Central memory CD4-positive, alpha-beta T cell (primary cell): ENCODE results near the gene GRIK4.

Experiments used
- DNase-seq: peaks from one replicate; pipeline ENCODE4 v3.0.0; 2022

GRIK4 gene

DNA sequence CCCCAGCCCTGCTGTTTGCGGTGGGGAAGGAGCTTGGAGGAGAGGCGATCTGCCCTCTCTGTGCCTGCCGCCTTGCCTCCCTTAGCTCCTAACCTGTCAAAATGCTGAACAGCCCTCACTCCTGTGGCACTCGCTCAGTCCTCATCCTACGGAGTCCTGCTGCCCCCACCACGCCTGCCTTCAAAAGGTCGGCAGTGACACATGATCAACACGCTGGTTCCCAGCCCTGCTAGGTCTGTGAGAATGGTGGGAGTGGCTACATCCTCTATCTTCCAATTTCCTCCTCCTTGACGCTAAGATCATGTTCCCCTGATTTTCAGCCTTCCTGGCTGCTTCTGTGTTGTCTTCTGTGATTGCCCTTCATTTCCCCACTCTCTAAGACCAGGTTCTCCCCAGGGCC lies 392.1 kb downstream of the GRIK4 start:
- no peak for DNase-seq

DNA sequence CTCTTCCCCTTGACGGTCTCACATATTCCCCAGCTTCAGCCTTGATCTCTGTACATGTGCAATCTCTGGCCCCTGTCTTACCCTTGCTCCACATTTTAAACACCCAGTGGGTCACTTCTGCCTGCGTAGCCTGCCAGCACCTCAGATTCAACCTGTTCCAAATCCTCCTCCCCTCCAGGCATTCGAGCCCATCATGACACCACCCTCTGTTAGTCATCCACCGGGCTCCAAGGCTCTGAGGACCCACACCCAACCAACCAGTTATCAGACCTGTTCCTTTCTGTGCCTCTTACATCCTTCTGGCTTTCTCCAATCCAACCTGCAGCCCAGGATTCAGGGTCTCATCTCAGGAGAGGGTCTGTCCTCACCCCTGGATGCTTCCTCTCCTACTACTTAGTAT lies 392.6 kb downstream of the GRIK4 start:
- no peak for DNase-seq

DNA sequence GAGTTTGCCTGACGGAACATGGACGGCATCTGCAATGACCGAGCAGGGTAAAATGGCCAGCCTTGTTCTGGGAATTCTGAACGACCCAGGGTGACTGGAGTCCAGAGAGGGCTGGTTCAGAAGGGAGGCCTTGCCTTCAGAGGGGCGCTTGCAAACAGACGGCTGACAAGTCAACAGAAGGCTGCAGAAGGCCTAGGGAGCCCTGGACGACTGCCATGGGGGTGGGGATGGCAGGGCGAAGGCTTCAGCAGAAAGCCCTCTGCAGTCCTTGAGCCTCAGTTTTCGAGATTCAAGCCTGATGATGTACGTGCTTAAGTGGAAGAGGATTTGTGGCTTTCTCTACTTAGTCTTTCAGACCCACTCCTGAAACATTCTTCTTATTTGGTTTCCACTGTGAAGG lies 395.2 kb downstream of the GRIK4 start:
- no peak for DNase-seq

- DNase-seq = no peak
These were observed 396.4 kb downstream of the GRIK4 start for GRCh38 chr11:120907971-120908370.

- no peak for DNase-seq
These were observed 397.1 kb downstream of the GRIK4 start for GRCh38 chr11:120908461-120909181.

DNA sequence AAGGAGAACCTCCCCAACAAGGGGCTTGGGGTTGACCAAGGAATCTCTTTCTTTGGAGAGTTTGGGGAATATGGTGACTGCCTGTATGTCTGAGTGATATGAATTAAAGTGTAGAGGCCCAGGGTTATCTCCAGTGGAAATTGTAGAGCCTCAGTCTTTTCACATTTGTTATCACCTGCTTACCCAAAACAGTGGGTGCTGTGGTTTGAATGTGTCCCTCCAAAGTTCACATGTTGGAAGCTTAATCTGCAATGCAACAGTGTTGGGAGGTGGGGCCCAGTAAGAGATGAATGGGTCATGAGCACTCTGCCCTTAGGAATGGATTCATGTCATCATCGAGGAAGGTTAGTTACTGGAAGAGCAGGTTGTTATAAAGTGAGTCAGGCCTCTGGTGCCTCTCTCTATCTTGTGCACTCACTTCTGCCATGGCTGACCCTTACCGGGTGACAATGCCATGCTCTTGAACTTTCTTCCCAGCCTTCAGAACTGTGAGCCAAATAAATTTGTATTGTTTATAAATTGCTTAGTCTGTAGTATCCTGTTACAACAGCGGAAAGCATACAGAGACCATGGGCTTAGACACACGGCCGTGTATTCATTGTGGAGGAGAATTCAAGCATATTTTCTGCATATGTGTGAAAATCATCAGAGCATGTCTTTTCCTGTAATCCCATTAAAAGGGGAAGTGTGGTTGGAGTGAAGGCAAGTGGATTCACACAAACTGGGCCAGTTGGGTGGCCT lies 398.3 kb downstream of the GRIK4 start:
- no peak for DNase-seq

- DNase-seq = no peak
These were observed 400.4 kb downstream of the GRIK4 start for GRCh38 chr11:120911943-120912342.

GRCh38 chr11:120912504-120912903 lies 401.0 kb downstream of the GRIK4 start:
- no peak for DNase-seq

- DNase-seq = no peak
These were observed 401.4 kb downstream of the GRIK4 start for GRCh38 chr11:120912915-120913314.

DNA sequence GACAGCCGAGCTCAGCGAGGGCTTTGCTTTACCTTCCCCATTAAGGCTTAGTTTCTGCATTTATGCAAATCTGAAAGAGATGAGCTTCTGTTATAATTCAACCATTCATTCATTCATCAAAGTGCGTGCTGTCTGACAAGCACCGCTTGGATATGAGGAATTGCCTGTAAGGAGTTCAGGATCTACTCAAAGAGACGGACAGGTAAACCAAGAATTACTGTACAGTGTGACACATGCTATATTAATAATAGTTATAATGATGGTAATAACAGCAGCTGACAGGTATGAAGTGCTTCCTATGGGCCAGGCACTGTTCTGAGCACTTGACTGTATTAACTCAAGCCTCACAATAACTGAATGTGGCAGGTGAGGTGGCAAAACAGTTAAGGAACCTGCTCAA lies 402.5 kb downstream of the GRIK4 start:
- DNase-seq = no peak

DNA sequence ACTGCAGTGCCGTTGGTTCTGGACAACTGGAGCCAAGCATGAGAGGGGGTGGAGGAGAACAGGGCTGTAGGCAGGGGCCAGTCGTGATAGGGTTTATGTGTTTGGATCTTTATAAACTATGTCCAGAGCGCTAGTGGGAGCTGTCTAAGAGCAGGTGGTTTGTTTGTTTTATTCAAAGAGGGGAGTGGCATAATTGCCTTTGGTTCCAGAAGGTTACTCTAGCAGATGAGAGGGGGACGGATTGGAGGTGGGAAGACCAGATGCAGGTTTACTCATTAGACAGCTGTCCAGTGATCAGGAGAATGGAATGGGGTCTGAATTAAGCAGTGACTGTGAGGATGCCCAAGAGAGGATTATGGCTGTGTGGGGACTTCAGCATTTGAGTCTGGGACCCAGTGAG lies 403.1 kb downstream of the GRIK4 start:
- DNase-seq = no peak

DNA sequence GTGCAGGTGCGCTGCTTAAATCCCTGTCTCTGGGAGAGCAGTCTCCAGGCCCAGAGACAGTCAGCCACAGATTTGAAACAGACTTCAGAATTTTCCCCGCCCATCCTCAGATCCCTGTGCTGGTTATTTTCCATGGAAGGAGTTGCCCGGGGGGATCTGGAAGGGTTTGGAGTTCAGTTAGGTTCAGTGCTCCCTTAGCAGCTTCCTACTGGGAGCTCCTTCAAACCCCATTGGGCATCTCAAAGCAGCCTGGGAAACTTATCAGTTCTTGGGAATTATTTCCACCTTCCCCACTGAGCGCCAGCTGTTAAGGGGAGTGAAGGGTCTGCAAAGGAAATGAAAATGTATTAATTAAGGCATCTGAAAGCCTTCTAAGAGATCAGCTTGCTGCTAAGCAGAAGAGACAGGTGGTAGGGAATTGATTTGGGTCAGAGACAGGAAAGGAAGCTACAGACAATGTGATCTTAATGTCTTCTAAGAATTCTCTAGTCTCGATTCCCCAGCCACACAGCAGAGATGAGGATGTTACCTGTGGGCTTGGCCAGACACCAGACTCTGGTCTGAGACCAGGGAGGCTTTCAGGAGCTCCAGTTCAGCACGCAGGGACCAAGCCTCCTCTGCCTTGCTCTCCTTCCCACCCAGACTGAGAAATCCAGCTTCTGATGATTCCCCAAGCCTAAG lies 406.2 kb downstream of the GRIK4 start:
- no peak for DNase-seq

GRCh38 chr11:120918257-120918656 lies 406.7 kb downstream of the GRIK4 start:
- DNase-seq = no peak

DNA sequence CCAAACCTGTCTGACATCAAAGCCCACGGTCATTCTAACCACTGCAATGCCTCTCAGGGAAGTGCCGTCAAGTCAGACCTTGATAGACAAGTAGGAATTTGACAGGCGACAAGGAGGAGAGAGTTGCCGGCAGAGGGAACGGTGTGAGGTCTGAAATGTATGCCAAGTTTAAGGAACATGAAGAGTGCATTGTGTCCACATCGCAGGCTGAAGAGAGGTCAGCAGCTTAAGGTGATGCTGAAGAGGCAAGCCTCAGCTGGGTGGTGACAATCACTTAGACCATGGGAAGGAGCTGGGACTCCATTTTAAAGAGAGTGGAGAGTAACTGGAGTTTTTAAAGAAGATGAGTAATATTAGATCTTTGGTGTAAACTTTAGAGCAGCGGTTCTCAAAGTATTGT lies 407.5 kb downstream of the GRIK4 start:
- no peak for DNase-seq

- no peak for DNase-seq
These were observed 408.0 kb downstream of the GRIK4 start for GRCh38 chr11:120919566-120919965.

- DNase-seq = no peak
These were observed 412.4 kb downstream of the GRIK4 start for GRCh38 chr11:120923866-120924508.

- DNase-seq = no peak
These were observed 414.4 kb downstream of the GRIK4 start for GRCh38 chr11:120925944-120926343.

DNA sequence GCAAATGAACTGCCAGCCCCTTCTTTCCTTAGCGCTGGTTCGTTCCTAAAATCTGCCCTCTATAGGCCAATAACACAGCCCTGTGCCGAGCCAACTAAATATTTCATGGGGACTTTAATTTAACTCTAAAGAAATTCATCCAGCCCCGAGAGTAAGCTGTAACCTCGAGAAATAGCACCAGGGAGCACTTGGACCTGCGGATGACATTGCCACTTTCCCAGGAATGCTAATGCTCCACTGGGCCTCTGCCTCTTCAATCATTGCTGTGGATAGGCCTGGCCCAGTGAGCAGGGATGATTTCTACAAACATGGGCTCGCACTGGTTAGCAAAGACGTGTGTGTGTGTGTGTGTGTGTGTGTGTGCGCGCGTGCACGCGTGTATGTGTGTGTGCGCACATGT lies 417.1 kb downstream of the GRIK4 start:
- DNase-seq = no peak

DNA sequence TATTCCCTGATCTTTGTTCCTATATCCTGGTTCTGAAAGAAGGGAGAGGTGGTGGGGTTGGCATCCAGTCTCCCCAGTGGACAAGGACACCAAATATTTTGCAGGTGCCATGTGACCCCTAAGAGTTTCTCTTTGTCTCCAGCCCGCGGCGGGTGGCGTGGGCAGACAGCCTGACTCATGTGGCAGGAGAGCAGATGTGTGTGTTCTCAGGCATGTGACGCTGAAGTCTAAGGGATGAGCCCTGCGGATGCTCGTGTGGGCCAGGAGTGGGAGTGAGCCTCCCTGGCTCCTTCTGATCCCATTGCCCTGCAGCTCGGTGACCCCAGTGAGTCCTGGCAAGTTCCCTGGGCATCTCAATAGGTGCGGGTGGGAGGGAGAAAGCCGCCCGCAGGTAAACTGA lies 417.5 kb downstream of the GRIK4 start:
- DNase-seq = no peak

DNA sequence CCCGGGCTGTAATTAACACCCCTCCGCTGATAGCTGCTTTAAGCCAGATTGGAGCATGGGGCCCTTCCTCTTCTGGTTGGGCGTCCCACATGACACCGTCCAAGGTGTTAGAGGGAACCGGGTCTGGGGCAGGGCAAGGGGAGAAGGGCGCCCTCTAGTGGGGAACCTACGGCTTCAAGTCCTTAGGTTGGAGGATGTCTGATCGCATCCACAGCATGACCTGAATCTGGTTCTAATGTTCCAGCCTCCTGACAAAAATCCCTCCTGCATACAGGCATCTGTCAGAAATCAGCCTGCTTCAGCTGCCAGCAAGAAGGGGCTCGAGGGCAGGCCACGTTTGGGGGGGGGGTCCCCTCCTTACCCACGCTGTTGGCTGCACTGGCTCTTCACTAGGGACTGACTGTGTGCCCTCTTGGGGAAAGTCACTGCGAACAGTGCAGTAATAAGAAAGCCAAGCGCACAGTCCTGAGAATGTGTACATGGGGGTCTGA lies 418.2 kb downstream of the GRIK4 start:
- DNase-seq = no peak

DNA sequence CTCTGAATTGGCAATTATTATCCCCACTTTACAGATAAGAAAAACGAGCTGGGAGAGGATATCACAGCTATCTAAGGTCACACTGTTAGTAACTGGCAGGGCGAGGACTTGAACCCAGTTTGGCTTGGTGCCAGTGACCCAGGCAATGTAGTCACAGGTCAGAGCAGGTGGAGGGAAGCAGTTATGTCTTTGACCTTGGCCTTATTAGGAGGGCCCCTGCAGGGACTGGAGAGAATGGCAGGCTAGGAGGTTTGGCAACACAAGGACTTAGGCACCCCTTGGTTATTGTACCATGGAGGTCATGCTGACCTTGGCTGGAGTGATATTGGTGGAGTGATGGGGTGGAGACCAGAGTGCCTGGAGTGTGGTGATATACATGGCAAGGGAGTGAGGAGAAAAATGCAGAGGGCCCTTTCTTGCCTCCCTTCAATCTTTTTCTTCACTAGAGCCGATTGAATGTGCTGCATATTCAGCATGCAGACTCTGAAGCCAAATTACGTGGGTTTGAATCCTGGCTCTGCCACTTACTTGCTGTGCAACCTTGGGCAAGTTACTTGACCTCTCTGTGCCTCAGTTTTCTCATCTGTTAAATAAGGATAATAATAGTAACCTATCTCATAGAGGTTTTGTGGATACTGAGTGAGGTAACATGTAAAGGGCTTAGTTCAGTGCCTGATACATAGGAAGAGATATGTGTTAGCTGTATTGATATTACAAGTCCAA lies 419.7 kb downstream of the GRIK4 start:
- no peak for DNase-seq

DNA sequence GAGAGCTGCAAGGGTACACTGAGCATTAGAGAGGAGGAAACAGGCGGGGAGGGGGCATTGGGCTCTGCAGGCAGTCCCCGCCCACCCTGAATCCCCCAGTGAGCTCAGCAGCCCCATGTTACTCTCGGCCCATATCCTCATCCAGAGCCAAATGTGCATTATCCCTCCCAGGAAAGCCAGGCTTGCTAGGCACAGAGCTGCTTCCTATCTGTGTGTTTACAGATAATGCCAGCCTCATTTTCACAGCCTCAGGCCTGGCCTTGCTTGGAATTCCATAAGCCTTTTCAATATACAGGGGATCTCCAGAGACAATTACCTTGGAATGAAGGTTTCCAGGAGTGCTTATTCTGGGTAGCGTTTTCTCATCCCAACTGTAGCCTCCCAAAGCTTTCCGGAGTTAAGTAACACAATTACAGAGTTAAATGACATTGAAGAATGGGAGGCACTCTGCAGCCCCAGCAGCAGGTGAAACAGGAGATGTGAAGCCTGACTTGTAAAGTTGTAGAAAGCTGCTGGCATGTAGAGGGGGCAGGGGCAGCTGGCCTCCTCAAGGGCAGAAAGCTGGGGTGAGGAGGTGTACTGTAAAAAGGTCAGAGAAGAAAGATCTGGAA lies 420.9 kb downstream of the GRIK4 start:
- no peak for DNase-seq
